ENCODE measurements around the gene KCNN2.

GRCh38 chr5:114402206-114402605 lies 40.3 kb downstream of the KCNN2 start:
- no peak for TF ChIP-seq CTCF (IDR thresholded peaks at IDR 0.05; ENCODE audit: extremely low read depth in 1 of 2, insufficient read depth in 1 of 2, low read depth in 1 of 2, low read length in 2 of 2)
- TF ChIP-seq MAX (IDR thresholded peaks at IDR 0.05; ENCODE audit: insufficient read depth, insufficient read length), result no peak

Measured in endothelial cell of umbilical vein (primary cell).